Measurements from ENCODE around the gene TMEM44.

TMEM44 gene

DNA sequence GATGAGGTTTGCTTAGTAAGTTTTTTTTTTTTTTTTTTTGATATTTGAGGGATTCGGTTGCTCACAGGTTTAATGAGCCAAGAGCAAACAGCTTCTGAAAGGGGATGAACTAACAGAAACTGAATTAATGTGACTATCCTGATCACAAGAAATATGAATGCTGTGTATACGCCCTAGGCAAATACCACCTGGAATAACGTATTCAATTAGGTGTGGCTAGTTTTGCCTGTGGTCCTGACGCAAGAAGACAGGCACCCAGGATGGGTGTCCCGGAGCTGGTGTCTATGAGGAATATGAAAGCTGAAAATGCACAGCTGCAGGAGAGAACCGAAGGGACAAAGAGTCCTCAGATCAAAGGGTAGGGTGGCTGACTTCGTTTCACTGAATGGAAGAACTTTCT is 24.2 kb upstream of the TMEM44 start:
- TF ChIP-seq ZNF747 (tag by site-specific recombination; IDR thresholded peaks at IDR 0.05) (no peak), ZNF571 (tag by site-specific recombination; IDR thresholded peaks at IDR 0.05) (no peak), MYNN (tag by site-specific recombination; IDR thresholded peaks at IDR 0.05; ENCODE audit: borderline replicate concordance) (no peak), HOXC10 (CRISPR knock-in tag; IDR thresholded peaks at IDR 0.05) (no peak)
- Histone ChIP-seq H3K4me1 (ENCODE audit: control insufficient read depth, insufficient read depth, low read length) (no peaks in the 10 kb centered on the region), H3K27ac (ENCODE audit: extremely low read depth, low read depth, low read length) (no peak overlapping the region), H3K4me3 (ENCODE audit: low read depth, low read length) (no peak overlapping the region), H3K9me3 (ENCODE audit: control insufficient read depth, insufficient read depth, low read depth, low read length) (no peaks in the 10 kb centered on the region), H3K36me3 (ENCODE audit: control insufficient read depth in 2 of 2, insufficient read depth in 1 of 2, low read length in 2 of 2) (peaks cover 11 to 79% of the 10 kb centered on the region in 2 experiments)
- ChIA-PET POLR2A (no interaction called here), CTCF (no interaction called here)

DNA sequence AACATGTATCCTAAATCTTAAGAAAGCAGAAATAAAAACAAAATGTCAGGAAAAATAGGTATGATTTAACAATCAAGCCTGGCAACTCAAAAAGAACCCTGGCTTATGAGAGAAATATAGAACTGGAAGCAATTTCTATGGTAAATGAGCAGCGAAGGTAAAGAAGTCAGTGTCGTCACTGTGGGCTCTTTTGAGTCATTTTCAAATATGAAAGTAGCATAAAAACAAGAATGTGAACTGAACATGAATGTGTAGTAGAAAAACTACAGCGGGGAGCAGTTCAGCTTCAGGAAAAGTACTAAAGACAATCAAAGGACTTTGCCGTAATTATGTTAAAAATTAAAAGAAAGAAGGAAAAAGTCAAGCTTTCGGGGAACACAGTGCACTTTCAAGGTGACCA is 21.2 kb upstream of the TMEM44 start:
- no peak for TF ChIP-seq MZF1 (tag by site-specific recombination; IDR thresholded peaks at IDR 0.05; ENCODE audit: borderline replicate concordance)
- TF ChIP-seq, protein P1, sequence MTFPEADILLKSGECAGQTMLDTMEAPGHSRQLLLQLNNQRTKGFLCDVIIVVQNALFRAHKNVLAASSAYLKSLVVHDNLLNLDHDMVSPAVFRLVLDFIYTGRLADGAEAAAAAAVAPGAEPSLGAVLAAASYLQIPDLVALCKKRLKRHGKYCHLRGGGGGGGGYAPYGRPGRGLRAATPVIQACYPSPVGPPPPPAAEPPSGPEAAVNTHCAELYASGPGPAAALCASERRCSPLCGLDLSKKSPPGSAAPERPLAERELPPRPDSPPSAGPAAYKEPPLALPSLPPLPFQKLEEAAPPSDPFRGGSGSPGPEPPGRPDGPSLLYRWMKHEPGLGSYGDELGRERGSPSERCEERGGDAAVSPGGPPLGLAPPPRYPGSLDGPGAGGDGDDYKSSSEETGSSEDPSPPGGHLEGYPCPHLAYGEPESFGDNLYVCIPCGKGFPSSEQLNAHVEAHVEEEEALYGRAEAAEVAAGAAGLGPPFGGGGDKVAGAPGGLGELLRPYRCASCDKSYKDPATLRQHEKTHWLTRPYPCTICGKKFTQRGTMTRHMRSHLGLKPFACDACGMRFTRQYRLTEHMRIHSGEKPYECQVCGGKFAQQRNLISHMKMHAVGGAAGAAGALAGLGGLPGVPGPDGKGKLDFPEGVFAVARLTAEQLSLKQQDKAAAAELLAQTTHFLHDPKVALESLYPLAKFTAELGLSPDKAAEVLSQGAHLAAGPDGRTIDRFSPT (tag by site-specific recombination; IDR thresholded peaks at IDR 0.05), result no peak
- no peak for TF ChIP-seq ZNF664 (tag by site-specific recombination; IDR thresholded peaks at IDR 0.05)
- ChIA-PET POLR2A (no interaction called here), CTCF (no interaction called here)
- Histone ChIP-seq H3K4me3 (ENCODE audit: low read depth, low read length) (no peak overlapping the region), H3K4me1 (ENCODE audit: control insufficient read depth, insufficient read depth, low read length) (no peaks in the 10 kb centered on the region), H3K9me3 (ENCODE audit: control insufficient read depth, insufficient read depth, low read depth, low read length) (no peaks in the 10 kb centered on the region), H3K36me3 (ENCODE audit: control insufficient read depth in 2 of 2, insufficient read depth in 1 of 2, low read length in 2 of 2) (peaks cover 11 to 82% of the 10 kb centered on the region in 2 experiments), H3K27ac (ENCODE audit: extremely low read depth, low read depth, low read length) (no peak overlapping the region)

DNA sequence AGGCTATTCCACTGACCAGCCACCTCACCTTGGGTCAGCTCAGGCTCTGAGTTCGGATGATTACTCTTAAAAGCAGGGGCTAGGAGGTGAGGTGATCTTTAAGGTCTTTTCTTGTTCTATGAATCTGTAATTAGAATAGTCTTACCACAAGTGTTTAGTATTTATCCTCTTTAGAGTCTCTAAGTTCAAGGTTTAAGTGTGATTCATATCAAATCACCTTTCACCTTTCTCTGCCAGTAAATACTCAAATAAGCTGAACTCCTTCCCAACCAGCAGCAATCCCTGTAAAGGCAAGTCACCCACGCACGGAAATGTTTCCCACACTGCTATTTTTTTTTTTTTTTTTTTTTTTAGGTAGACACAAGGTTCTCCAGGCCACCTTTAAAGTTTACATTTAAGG is 14.5 kb upstream of the TMEM44 start:
- Histone ChIP-seq H3K4me3 (ENCODE audit: low read depth, low read length) (no peak overlapping the region), H3K9me3 (ENCODE audit: control insufficient read depth, insufficient read depth, low read depth, low read length) (no peaks in the 10 kb centered on the region), H3K36me3 (ENCODE audit: control insufficient read depth in 2 of 2, insufficient read depth in 1 of 2, low read length in 2 of 2) (peaks cover 0 to 89% of the 10 kb centered on the region in 2 experiments; a peak in 2 of 3 replicates), H3K4me1 (ENCODE audit: control insufficient read depth, insufficient read depth, low read length) (no peaks in the 10 kb centered on the region), H3K27ac (ENCODE audit: extremely low read depth, low read depth, low read length) (no peak overlapping the region)
- TF ChIP-seq ZNF133 (tag by site-specific recombination; IDR thresholded peaks at IDR 0.05) (no peak), ZNF473 (tag by site-specific recombination; IDR thresholded peaks at IDR 0.05) (no peak), ZBTB8A (tag by site-specific recombination; IDR thresholded peaks at IDR 0.05) (no peak), HOXD13 (CRISPR knock-in tag; IDR thresholded peaks at IDR 0.05; ENCODE audit: borderline replicate concordance) (no peak), YY1 (tag by site-specific recombination; IDR thresholded peaks at IDR 0.05) (no peak), ZNF530 (tag by site-specific recombination; IDR thresholded peaks at IDR 0.05; ENCODE audit: low read depth) (no peak)
- TF ChIP-seq, protein P2, sequence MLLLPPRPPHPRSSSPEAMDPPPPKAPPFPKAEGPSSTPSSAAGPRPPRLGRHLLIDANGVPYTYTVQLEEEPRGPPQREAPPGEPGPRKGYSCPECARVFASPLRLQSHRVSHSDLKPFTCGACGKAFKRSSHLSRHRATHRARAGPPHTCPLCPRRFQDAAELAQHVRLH (tag by site-specific recombination; IDR thresholded peaks at IDR 0.05), result no peak
- TF ChIP-seq, protein P3, sequence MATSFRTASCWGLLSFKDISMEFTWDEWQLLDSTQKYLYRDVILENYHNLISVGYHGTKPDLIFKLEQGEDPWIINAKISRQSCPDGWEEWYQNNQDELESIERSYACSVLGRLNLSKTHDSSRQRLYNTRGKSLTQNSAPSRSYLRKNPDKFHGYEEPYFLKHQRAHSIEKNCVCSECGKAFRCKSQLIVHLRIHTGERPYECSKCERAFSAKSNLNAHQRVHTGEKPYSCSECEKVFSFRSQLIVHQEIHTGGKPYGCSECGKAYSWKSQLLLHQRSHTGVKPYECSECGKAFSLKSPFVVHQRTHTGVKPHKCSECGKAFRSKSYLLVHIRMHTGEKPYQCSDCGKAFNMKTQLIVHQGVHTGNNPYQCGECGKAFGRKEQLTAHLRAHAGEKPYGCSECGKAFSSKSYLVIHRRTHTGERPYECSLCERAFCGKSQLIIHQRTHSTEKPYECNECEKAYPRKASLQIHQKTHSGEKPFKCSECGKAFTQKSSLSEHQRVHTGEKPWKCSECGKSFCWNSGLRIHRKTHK (tag by site-specific recombination; IDR thresholded peaks at IDR 0.05), result no peak
- TF ChIP-seq, protein P4, sequence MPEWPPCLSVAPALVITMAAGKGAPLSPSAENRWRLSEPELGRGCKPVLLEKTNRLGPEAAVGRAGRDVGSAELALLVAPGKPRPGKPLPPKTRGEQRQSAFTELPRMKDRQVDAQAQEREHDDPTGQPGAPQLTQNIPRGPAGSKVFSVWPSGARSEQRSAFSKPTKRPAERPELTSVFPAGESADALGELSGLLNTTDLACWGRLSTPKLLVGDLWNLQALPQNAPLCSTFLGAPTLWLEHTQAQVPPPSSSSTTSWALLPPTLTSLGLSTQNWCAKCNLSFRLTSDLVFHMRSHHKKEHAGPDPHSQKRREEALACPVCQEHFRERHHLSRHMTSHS (tag by site-specific recombination; IDR thresholded peaks at IDR 0.05), result no peak
- CTCF ChIA-PET, result no interaction called here
- POLR2A ChIA-PET, result no interaction called here

Measured in HEK293 (cell line).